ENCODE results near the gene ERICH3.

The ERICH3 gene

GRCh38 chr1:74545821-74546220 is 127.8 kb downstream of the ERICH3 start:
- no peak for TF ChIP-seq ZNF274 (IDR thresholded peaks at IDR 0.05; ENCODE audit: low read depth, low read length)
- H3K4me3 ChIP-seq (ENCODE audit: low read length) = no peak overlapping the region

- H3K4me3 ChIP-seq (ENCODE audit: low read length) = no peak overlapping the region
- no peak for TF ChIP-seq ZNF274 (IDR thresholded peaks at IDR 0.05; ENCODE audit: low read depth, low read length)
Measured at GRCh38 chr1:74534241-74534640, 139.4 kb downstream of the ERICH3 start.

GRCh38 chr1:74531796-74532195 is 141.8 kb downstream of the ERICH3 start:
- no peak for TF ChIP-seq ZNF274 (IDR thresholded peaks at IDR 0.05; ENCODE audit: low read depth, low read length)
- no peak overlapping the region for H3K4me3 ChIP-seq (ENCODE audit: low read length)

DNA sequence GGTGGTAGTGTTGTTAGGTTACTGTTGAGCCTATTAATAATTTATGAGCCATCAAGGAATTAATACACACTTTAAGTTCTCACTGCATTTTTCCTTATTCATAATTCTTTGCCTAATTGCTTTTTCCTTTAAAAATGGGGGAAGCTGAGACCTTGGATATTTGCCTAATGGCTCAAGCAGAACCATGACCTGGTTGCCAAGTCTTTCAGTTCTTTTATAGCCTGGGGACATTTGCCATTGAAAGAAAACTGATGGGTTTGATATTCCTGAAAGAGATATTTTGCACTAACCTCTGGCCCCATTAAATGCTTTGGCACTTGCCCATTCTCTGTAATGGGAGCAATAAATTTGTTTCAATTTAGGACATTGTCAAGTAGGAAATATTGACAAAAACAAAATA is 142.7 kb downstream of the ERICH3 start:
- no peak for TF ChIP-seq ZNF274 (IDR thresholded peaks at IDR 0.05; ENCODE audit: low read depth, low read length)
- H3K4me3 ChIP-seq (ENCODE audit: low read length) = no peak overlapping the region

GRCh38 chr1:74528123-74528522 is 145.5 kb downstream of the ERICH3 start:
- no peak overlapping the region for H3K4me3 ChIP-seq (ENCODE audit: low read length)
- TF ChIP-seq ZNF274 (IDR thresholded peaks at IDR 0.05; ENCODE audit: low read depth, low read length) = no peak

- TF ChIP-seq ZNF274 (IDR thresholded peaks at IDR 0.05; ENCODE audit: low read depth, low read length) = no peak
Measured at GRCh38 chr1:74526708-74527107, 146.9 kb downstream of the ERICH3 start.

DNA sequence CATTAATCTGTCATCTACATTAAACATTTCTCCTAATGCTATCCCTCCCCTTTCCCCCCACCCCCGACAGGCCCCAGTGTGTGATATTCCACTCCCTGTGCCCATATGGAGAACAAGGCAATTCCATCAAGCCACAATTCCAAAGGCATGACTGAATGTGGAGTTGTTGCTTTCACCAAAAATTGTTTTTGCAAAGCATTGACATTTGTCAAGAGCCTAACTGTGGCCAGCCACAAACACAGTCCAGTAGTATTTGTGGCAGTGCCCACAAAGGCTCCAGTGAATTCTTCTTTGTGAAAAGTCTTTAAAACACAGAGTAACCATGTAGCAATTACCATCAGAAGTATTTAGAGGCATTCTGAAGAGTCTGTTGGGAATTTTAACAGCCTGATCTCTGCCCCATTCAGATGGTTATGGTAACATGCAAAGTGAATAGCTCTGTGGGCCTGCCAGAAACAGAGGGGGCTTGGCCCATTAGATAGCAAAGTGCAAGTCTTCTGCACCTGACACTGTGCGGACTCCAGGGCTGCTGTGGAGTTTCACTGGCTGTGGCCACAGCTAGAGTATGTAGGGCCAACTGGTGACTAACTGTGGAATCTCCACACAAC is 149.6 kb downstream of the ERICH3 start:
- H3K4me3 ChIP-seq (ENCODE audit: low read length) = no peak overlapping the region
- TF ChIP-seq ZNF274 (IDR thresholded peaks at IDR 0.05; ENCODE audit: low read depth, low read length) = no peak

More at GRCh38 chr1:74526708-74527107, 146.9 kb downstream of the ERICH3 start:
- H3K4me3 ChIP-seq (ENCODE audit: low read length) = no peak overlapping the region

DNA sequence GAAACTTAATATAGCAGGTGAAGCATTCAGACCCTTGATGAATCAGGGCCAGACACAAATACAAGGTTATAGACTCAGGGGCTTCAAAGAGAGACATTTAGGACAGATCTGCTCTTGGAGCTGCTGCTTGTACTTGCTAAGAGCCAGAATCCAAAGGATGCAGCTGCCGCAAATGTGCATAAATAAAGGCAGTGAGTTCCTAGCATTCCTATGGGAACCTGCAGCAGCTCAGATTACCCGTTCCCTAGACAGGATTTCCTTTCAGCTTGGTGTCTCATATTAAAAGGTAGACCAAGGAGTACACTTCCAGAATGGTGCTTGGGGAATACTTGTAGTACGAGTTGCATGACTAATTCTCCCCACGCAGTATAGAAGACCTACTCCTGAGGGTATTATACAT is 151.4 kb downstream of the ERICH3 start:
- no peak for TF ChIP-seq ZNF274 (IDR thresholded peaks at IDR 0.05; ENCODE audit: low read depth, low read length)
- H3K4me3 ChIP-seq (ENCODE audit: low read length) = no peak overlapping the region

Measured in GM08714 (cell line).